ENCODE results near the gene ZBED2. TPM values are rescaled to one million over a fixed set of nuclear protein-coding genes. Genes with fewer than 3 reads are reported as not detected.

Gene ZBED2
- total RNA-seq, 4 donors from 2014 or later, result not detected

GRCh38 chr3:111571907-111572460 is 23.2 kb downstream of the ZBED2 start:
- Histone ChIP-seq H3K9me3 (no peaks in the 10 kb centered on the region), H3K4me1 (no peaks in the 10 kb centered on the region), H3K4me3 (no peak overlapping the region), H3K27ac (no peak overlapping the region), H3K36me3 (no peaks in the 10 kb centered on the region), H3K27me3 (no peaks in the 10 kb centered on the region)
- TF ChIP-seq POLR2A (IDR thresholded peaks at IDR 0.05) (no peak), CTCF (IDR thresholded peaks at IDR 0.05) (no peak)
- DNase-seq, result no peak

- no peaks in the 10 kb centered on the region for H3K9me3 ChIP-seq
- H3K27me3 ChIP-seq, result no peaks in the 10 kb centered on the region
- H3K36me3 ChIP-seq, result no peaks in the 10 kb centered on the region
- no peak for DNase-seq
- H3K27ac ChIP-seq, result no peak overlapping the region
- no peaks in the 10 kb centered on the region for H3K4me1 ChIP-seq
- TF ChIP-seq POLR2A (IDR thresholded peaks at IDR 0.05) (no peak), CTCF (IDR thresholded peaks at IDR 0.05) (no peak)
- H3K4me3 ChIP-seq, result no peak overlapping the region
Observed at GRCh38 chr3:111571282-111571681, 23.9 kb downstream of the ZBED2 start.

- H3K9me3 ChIP-seq, result no peaks in the 10 kb centered on the region
- no peak overlapping the region for H3K27ac ChIP-seq
- DNase-seq, result no peak
- no peak for TF ChIP-seq POLR2A (IDR thresholded peaks at IDR 0.05)
- no peak for TF ChIP-seq CTCF (IDR thresholded peaks at IDR 0.05)
- no peaks in the 10 kb centered on the region for H3K27me3 ChIP-seq
- no peaks in the 10 kb centered on the region for H3K4me1 ChIP-seq
- no peak overlapping the region for H3K4me3 ChIP-seq
- no peaks in the 10 kb centered on the region for H3K36me3 ChIP-seq
Observed at GRCh38 chr3:111570404-111571030, 24.6 kb downstream of the ZBED2 start.

GRCh38 chr3:111568911-111569310 is 26.2 kb downstream of the ZBED2 start:
- DNase-seq, result no peak
- H3K36me3 ChIP-seq, result no peaks in the 10 kb centered on the region

GRCh38 chr3:111568355-111568754 is 26.8 kb downstream of the ZBED2 start:
- Histone ChIP-seq H3K9me3 (no peaks in the 10 kb centered on the region), H3K4me3 (no peak overlapping the region), H3K36me3 (no peaks in the 10 kb centered on the region), H3K27me3 (no peaks in the 10 kb centered on the region), H3K27ac (no peak overlapping the region), H3K4me1 (no peaks in the 10 kb centered on the region)
- TF ChIP-seq POLR2A (IDR thresholded peaks at IDR 0.05), result no peak
- no peak for TF ChIP-seq CTCF (IDR thresholded peaks at IDR 0.05)
- no peak for DNase-seq

More at GRCh38 chr3:111568911-111569310, 26.2 kb downstream of the ZBED2 start:
- H3K27me3 ChIP-seq, result no peaks in the 10 kb centered on the region
- TF ChIP-seq POLR2A (IDR thresholded peaks at IDR 0.05) (no peak), CTCF (IDR thresholded peaks at IDR 0.05) (no peak)
- no peaks in the 10 kb centered on the region for H3K9me3 ChIP-seq
- H3K4me1 ChIP-seq, result no peaks in the 10 kb centered on the region
- H3K4me3 ChIP-seq, result no peak overlapping the region
- no peak overlapping the region for H3K27ac ChIP-seq
